Ovary (tissue), 9 donors: ENCODE results near the gene NGF. TPM values are rescaled to one million over a fixed set of nuclear protein-coding genes. Genes with fewer than 3 reads are reported as not detected.

Experiments
- DNase-seq, 5 donors: peaks; one replicate each; pipeline ENCODE4 v3.0.0-alpha.2; 2019 to 2020
- H3K27ac ChIP-seq, 2 donors: fragments of 200-600 bp; one replicate each; pipeline versions ENCODE4 v1.5.1 to v1.8.0; 2019 to 2022
- H3K27me3 ChIP-seq: fragments of 200-600 bp; one replicate; pipeline ENCODE4 v1.8.0; 2022
- H3K36me3 ChIP-seq: fragments of 200-600 bp; sonication (generic); one replicate; pipeline ENCODE4 v1.5.1; 2019
- H3K4me1 ChIP-seq: one replicate; pipeline ENCODE4 v1.8.1; 2013; ENCODE audit warnings: mild to moderate bottlenecking, moderate library complexity; ENCODE audit not compliant: insufficient read depth
- H3K4me3 ChIP-seq: fragments of 200-600 bp; sonication (generic); one replicate; pipeline ENCODE4 v1.5.1; 2017
- H3K9me3 ChIP-seq, 2 donors: fragments of 200-600 bp in 1 of 2; sonication (generic) in 1 of 2; one replicate each; pipeline versions ENCODE4 v1.5.1 to v1.8.1; 2013 to 2019; ENCODE audit warnings: mild to moderate bottlenecking in 1 of 2, moderate library complexity in 1 of 2
- EP300 ChIP-seq: sonication (generic); formaldehyde crosslinking; IDR thresholded peaks from one replicate; pipeline ENCODE4 v1.6.1; 2017; ENCODE audit warnings: antibody characterized with exemption
- POLR2A ChIP-seq: fragments of 450-650 bp; IDR thresholded peaks from one replicate; pipeline ENCODE4 v1.6.1; 2017; ENCODE audit warnings: antibody characterized with exemption, mild to moderate bottlenecking, moderate library complexity
- WGBS, 3 donors: extraction: QIAGEN DNeasy Blood & Tissue Kit in 1 of 3; methylation state at CpG; one replicate each; pipeline versions ENCODE4 v1.1.5 to v1.1.7; 2013 to 2017; 5-methylcytosine and 5-hydroxymethylcytosine counted together
- intact Hi-C, 4 donors: fragments of 100-400 bp; cut with DNase I; formaldehyde crosslinking; loops; one replicate each; pipeline versions ENCODE4 v1.11.0 to v1.15.1; 2022 to 2023
- polyA plus RNA-seq, 2 donors: library from polyadenylated mRNA; stranded (reverse); fragments of 200-250 nt in 1 of 2; fragments of 350-450 nt in 1 of 2; fragmentation: Illumina TruSeq in 1 of 2; extraction: RNeasy Lipid Tissue Mini Kit (QIAGEN cat#74804) in 1 of 2; gene quantifications; one replicate each; pipeline ENCODE4 v1.2.3, GENCODE V29; 2013 to 2014
- total RNA-seq, 7 donors: library from RNA; depleted of rRNA in 2 of 7; stranded (reverse); fragments of >200 nt in 2 of 7; fragmentation: NEBNext Ultra II Directional in 3 of 7; extraction: Animal tissue kit (Norgen Biotek cat#: 25700) in 3 of 7; gene quantifications; one replicate each; pipeline versions ENCODE4 v1.1.0 to v1.2.4, GENCODE V29; 2016 to 2023
- TF ChIP-seq, protein P1 (sequence below), 3 donors: fragments of 450-650 bp in 2 of 3; fragments of 200-600 bp in 1 of 3; IDR thresholded peaks; one replicate each; pipeline versions ENCODE4 v1.5.1 to v1.8.0; 2016 to 2022; ENCODE audit warnings: antibody characterized with exemption in 3 of 3, mild to moderate bottlenecking in 1 of 3
- donor health status: DM: no; HTN: no; CAD: no; lungs with moderate emphysema.
- donor health status: DM: no; HTN: no; CAD: no.
- donor health status: Bipolar disorder and iron deficiency.
- donor health status: DM: yes; HTN: yes; CAD: no.
- donor health status: DM: no; HTN: no; CAD: no.
- donor health status: DM: yes; HTN: yes; CAD: no.

NGF gene
- total and polyA plus RNA-seq, 9 donors = 3.0 to 43.4 (median 14.1) TPM

DNA sequence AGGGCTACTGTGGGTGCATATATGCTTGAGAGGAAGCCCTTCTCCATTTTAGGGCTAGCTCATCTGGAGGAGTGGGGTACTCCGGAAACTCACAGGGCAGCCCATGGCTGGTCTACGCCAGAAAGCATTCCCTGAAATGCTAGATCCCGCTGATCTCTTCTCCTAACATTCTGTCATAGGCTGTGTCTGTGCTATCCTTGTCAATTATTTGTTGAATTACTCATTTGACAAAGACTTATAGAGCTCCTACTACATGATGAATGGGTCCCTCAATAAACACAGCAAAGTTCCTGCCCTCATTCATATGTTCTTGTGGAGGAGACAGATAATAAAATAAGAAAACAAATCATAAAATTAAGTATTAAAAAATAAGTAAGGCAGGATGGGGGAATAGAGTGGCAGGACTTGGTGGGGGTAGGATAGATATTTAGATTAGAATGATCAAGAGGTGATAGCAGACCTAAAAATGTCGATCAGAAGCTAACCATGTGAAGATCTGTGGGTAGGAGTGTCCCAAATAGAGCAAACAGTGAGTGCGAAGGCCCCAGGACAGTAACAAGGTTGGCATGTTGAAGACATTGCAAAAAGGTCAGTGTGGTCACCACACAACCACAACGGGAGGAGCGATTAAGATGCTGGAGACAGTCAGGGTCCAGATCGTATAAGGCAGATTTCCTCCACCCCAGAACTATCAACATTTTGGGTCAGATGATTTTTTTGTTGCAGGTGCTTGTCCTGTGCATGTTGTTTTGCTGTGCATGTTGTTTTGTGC is 13.2 kb downstream of the NGF start:
- intact Hi-C loops = no loop called here
- Histone ChIP-seq H3K9me3 (no peaks in the 10 kb centered on the region), H3K36me3 (no peaks in the 10 kb centered on the region), H3K27ac (no peak overlapping the region), H3K27me3 (no peaks in the 10 kb centered on the region), H3K4me3 (no peak overlapping the region), H3K4me1 (peaks cover 24% of the 10 kb centered on the region)
- WGBS, 3 donors = 90 to 95% (median 94%) methylated on average over 8 of the region's 8 CpGs
- TF ChIP-seq, protein P1, sequence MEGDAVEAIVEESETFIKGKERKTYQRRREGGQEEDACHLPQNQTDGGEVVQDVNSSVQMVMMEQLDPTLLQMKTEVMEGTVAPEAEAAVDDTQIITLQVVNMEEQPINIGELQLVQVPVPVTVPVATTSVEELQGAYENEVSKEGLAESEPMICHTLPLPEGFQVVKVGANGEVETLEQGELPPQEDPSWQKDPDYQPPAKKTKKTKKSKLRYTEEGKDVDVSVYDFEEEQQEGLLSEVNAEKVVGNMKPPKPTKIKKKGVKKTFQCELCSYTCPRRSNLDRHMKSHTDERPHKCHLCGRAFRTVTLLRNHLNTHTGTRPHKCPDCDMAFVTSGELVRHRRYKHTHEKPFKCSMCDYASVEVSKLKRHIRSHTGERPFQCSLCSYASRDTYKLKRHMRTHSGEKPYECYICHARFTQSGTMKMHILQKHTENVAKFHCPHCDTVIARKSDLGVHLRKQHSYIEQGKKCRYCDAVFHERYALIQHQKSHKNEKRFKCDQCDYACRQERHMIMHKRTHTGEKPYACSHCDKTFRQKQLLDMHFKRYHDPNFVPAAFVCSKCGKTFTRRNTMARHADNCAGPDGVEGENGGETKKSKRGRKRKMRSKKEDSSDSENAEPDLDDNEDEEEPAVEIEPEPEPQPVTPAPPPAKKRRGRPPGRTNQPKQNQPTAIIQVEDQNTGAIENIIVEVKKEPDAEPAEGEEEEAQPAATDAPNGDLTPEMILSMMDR (IDR thresholded peaks at IDR 0.05) = no peak
- TF ChIP-seq POLR2A (no peak), EP300 (no peak)
- DNase-seq = no peak

DNA sequence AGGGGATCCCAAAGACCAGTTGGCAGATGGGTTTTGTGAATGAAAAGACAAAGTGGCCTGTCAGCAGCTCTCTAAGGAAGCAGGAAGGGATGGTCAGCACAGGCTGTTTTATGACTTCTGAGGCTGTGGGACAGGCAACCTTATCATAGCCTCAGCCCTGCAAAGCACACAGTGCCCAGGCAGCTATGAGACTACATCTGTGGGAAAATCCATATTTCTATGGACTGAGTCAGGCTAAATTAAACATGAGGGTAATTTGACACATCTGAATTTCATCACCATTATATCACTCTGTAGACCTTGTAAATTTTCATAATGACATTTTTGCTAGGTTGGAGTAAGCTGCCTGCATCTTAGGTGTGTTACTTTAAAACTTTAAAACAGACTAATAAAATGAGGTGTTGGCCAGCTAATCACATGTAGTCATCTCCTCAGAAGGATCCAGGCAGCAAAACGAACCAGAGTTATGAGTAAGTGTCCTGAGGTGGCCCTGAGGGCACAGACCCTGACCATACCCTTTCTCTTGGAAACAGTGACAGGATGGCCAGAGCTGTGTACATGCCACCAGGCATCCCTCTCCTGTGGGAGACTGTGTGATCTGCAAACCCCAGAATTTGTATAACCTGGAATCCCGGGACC is 14.6 kb downstream of the NGF start:
- DNase-seq = no peak
- H3K27me3 ChIP-seq = no peaks in the 10 kb centered on the region
- peaks cover 22% of the 10 kb centered on the region for H3K4me1 ChIP-seq
- no peaks in the 10 kb centered on the region for H3K9me3 ChIP-seq
- intact Hi-C loops = no loop called here
- H3K4me3 ChIP-seq = no peak overlapping the region
- no peak overlapping the region for H3K27ac ChIP-seq
- TF ChIP-seq, protein P1 (IDR thresholded peaks at IDR 0.05) = no peak
- TF ChIP-seq EP300 (no peak), POLR2A (no peak)
- WGBS, 3 donors = 63 to 71% (median 64%) methylated on average over 2 of the region's 2 CpGs
- no peaks in the 10 kb centered on the region for H3K36me3 ChIP-seq

DNA sequence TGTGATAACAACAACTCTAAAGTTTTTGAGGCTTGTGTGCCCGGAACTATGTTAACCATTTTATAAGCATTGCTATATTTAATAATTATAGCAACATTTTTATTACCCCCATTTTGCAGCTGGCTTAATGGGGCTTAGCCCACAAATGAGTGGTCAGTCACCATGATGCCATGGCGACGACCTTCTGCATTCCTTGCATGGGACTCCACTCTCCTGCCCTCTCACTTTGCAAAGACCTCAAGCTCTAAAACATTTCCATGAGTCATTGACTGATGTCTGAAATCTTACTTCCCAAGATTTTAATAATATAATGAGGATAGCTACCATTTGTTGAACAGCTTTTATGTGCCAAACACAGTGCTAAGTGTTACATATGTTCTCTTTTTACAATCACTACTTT is 15.4 kb downstream of the NGF start:
- no peak for TF ChIP-seq EP300
- TF ChIP-seq, protein P1 (IDR thresholded peaks at IDR 0.05) = no peak
- TF ChIP-seq POLR2A = no peak
- peaks cover 17% of the 10 kb centered on the region for H3K4me1 ChIP-seq
- no peak overlapping the region for H3K27ac ChIP-seq
- 88 to 92% (median 91%) methylated on average over 3 of the region's 3 CpGs for WGBS, 3 donors
- intact Hi-C loops = no loop called here
- DNase-seq = no peak
- no peaks in the 10 kb centered on the region for H3K9me3 ChIP-seq
- no peaks in the 10 kb centered on the region for H3K36me3 ChIP-seq
- no peak overlapping the region for H3K4me3 ChIP-seq
- no peaks in the 10 kb centered on the region for H3K27me3 ChIP-seq

DNA sequence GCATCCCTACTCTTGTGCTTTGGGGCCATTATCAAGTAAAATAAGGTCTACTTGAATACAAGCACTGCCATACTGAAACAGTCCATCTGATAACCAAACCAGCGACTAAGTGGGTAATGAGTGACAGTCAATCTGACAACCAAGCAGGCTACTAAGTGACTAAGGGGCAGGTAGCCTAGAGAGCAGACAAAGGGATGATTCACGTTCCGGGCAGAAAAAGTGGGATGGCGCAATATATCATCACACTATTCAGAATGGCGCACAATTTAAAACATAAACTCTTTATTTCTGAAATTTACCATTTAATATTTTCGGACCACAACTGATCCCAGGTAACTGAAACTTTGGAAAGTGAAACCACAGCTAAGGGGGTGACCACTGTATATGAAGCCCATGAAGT is 17.7 kb downstream of the NGF start:
- intact Hi-C loops = no loop called here
- peaks cover 15% of the 10 kb centered on the region for H3K4me1 ChIP-seq
- no peak for TF ChIP-seq POLR2A
- TF ChIP-seq EP300 = no peak
- TF ChIP-seq, protein P1 (IDR thresholded peaks at IDR 0.05) = no peak
- H3K27me3 ChIP-seq = no peaks in the 10 kb centered on the region
- H3K4me3 ChIP-seq = no peak overlapping the region
- no peak overlapping the region for H3K27ac ChIP-seq
- no peaks in the 10 kb centered on the region for H3K36me3 ChIP-seq
- no peaks in the 10 kb centered on the region for H3K9me3 ChIP-seq
- DNase-seq = no peak
- WGBS, 3 donors = 92 to 96% (median 95%) methylated on average over 6 of the region's 6 CpGs
